ENCODE measurements around the gene BRINP1. TPM values are rescaled to one million over a fixed set of nuclear protein-coding genes. Genes with fewer than 3 reads are reported as not detected.

The BRINP1 gene
- total and polyA plus RNA-seq, 12 donors: 0.03 to 4.0 (median 0.30) TPM

DNA sequence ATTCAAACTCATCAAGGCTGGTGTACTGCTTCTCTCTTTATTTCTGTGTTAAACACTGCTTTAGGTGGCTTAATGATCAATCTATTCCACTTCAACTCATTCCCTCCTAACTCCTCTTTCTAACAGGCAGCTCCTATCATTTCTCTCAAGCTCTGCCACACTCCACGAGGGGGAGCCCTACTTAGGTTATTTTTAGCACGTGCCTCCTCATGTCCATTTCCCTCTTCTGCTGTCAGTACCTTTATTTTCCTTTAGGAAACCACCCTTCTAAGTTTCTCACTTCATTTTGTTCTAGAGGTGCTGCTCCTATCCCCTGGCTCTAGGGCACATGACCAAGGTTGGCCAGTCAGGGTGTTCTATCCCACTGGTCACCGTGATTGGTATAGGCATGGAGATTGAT lies 6.7 kb upstream of the BRINP1 start:
- Histone ChIP-seq H3K36me3 (no peaks in the 10 kb centered on the region), H3K9me3 (no peaks in the 10 kb centered on the region), H3K4me3 (no peak overlapping the region), H3K4me1 (no peaks in the 10 kb centered on the region), H3K27ac (no peak overlapping the region), H3K27me3 (peaks cover 0 to 30% (median 4%) of the 10 kb centered on the region in 7 donors)
- DNase-seq (no peak), ATAC-seq (no peak)
- intact Hi-C loops (cut with DNase I): loop anchor here in 1 of 10 donors (10.0 kb wide), 1 partner anchor 59 kb away; no protein-coding TSS in a partner anchor
- WGBS, 2 donors: 32 to 33% methylated on average over 3 of the region's 3 CpGs
- peak in 5 of 9 donors; percentile 9 to 37 (median 28) for TF ChIP-seq CTCF (IDR thresholded peaks at IDR 0.05)

DNA sequence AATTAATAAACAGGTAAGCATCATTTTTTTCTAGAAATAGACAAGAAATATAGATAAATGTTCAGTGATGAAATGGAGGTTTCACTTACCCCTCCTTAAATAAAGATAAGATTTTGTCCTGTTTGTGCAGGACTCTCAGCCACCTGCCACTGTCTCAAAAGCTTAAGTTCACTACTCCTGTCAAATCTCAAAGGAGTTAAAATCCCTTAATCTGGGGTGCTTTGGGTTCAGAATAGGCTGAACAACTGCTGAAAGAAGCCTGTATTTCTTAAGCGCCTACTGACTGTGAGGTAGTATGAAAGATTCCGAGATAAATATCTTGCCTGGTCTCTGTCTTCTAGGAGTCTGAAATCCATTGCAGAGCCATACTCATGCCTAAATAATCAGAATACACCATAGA lies 3.7 kb upstream of the BRINP1 start:
- Histone ChIP-seq H3K4me3 (no peak overlapping the region), H3K27ac (no peak overlapping the region), H3K27me3 (peaks cover 5 to 58% (median 30%) of the 10 kb centered on the region in 7 donors), H3K4me1 (peaks cover 0 to 16% (median 5%) of the 10 kb centered on the region in 9 donors), H3K9me3 (no peaks in the 10 kb centered on the region), H3K36me3 (no peaks in the 10 kb centered on the region)
- intact Hi-C loops (cut with DNase I): loop anchor here in 1 of 10 donors (10.0 kb wide), 1 partner anchor 62 kb away; no protein-coding TSS in a partner anchor
- TF ChIP-seq CTCF (IDR thresholded peaks at IDR 0.05): no peak
- no peak for ATAC-seq
- WGBS, 2 donors: 86 to 90% methylated on average over 2 of the region's 2 CpGs
- no peak for DNase-seq

GRCh38 chr9:119370816-119371215 lies 1.6 kb upstream of the BRINP1 start:
- H3K4me3 ChIP-seq: no peak overlapping the region
- H3K4me1 ChIP-seq: peaks cover 0 to 16% (median 5%) of the 10 kb centered on the region in 9 donors
- intact Hi-C loops (cut with DNase I): loop anchor here in 1 of 10 donors (10.0 kb wide), 1 partner anchor 64 kb away; no protein-coding TSS in a partner anchor
- H3K36me3 ChIP-seq: no peaks in the 10 kb centered on the region
- DNase-seq: peak; percentile 29 to 32
- H3K27me3 ChIP-seq: peaks cover 5 to 52% (median 40%) of the 10 kb centered on the region in 7 donors
- peak in 3 of 8 donors; percentile 46 to 57 (median 48) for ATAC-seq
- 2 to 3% methylated on average over 8 of the region's 8 CpGs for WGBS, 2 donors
- TF ChIP-seq CTCF (IDR thresholded peaks at IDR 0.05): no peak
- no peak overlapping the region for H3K27ac ChIP-seq
- H3K9me3 ChIP-seq: no peaks in the 10 kb centered on the region

- H3K27ac ChIP-seq: no peak overlapping the region
- DNase-seq (no peak), ATAC-seq (peak in 4 of 8 donors; percentile 11 to 38 (median 24))
- intact Hi-C loops (cut with DNase I): loop anchor here in 7 of 10 donors (5.0 to 10.0 kb wide), 6 partner anchors 65 to 1725 kb away; no protein-coding TSS in a partner anchor
- no peaks in the 10 kb centered on the region for H3K36me3 ChIP-seq
- WGBS, 2 donors: 3 to 4% methylated on average over 32 of the region's 32 CpGs
- TF ChIP-seq CTCF (IDR thresholded peaks at IDR 0.05): no peak
- peaks cover 0 to 16% (median 5%) of the 10 kb centered on the region in 9 donors for H3K4me1 ChIP-seq
- H3K27me3 ChIP-seq: peaks cover 5 to 49% (median 40%) of the 10 kb centered on the region in 7 donors
- no peaks in the 10 kb centered on the region for H3K9me3 ChIP-seq
- H3K4me3 ChIP-seq: peak overlapping the region in 9 of 10 donors; percentile 31 to 56 (median 49)
Measured at GRCh38 chr9:119369680-119370366, 588 bp upstream of the BRINP1 start.
